ENCODE data around the gene TRAPPC12.

DNA sequence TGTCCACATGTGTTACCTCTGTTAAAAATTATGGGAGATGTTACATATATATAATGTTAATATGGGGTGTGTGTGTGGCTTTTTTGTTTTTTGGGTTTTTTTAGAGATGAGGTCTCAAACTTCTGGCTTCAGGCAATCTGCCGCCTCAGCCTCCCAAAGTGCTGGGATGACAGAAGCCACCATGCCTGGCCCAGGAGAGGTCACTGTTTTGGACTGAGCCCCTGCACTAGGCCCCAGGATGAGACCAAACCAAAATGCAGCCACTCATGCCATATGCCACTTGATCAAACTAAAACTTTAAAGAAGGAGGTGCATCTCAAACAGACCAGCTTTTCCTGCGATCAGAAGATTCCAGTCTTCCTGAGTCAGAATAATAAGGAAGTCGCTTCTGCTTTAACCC, 137.3 kb downstream of the TRAPPC12 start:
- TF ChIP-seq, protein P1, sequence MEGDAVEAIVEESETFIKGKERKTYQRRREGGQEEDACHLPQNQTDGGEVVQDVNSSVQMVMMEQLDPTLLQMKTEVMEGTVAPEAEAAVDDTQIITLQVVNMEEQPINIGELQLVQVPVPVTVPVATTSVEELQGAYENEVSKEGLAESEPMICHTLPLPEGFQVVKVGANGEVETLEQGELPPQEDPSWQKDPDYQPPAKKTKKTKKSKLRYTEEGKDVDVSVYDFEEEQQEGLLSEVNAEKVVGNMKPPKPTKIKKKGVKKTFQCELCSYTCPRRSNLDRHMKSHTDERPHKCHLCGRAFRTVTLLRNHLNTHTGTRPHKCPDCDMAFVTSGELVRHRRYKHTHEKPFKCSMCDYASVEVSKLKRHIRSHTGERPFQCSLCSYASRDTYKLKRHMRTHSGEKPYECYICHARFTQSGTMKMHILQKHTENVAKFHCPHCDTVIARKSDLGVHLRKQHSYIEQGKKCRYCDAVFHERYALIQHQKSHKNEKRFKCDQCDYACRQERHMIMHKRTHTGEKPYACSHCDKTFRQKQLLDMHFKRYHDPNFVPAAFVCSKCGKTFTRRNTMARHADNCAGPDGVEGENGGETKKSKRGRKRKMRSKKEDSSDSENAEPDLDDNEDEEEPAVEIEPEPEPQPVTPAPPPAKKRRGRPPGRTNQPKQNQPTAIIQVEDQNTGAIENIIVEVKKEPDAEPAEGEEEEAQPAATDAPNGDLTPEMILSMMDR (IDR thresholded peaks at IDR 0.05), result no peak
- no peak for TF ChIP-seq POLR2A (IDR thresholded peaks at IDR 0.05)
- TF ChIP-seq POLR2AphosphoS5 (IDR thresholded peaks at IDR 0.05), result no peak
- TF ChIP-seq EP300 (IDR thresholded peaks at IDR 0.05), result no peak
